SK-N-DZ (cell line): Measurements from ENCODE around the gene REEP2. TPM values are rescaled to one million over a fixed set of nuclear protein-coding genes. Genes with fewer than 3 reads are reported as not detected.
"Not testable (repeated sequence)": the region's sequence is repeated elsewhere in the genome, so short reads cannot be mapped to it uniquely, and the experiment has no call there.

Source experiments
- DNase-seq: peaks from one replicate; pipeline ENCODE4 v3.0.0-alpha.2; 2015; ENCODE audit warnings: low spot score
- polyA plus RNA-seq, 2 experiments: library from polyadenylated mRNA; depleted of rRNA; stranded (reverse); fragments of >200 nt; gene quantifications; 2 replicates each; pipeline ENCODE4 v1.2.3, GENCODE V29; 2014

The REEP2 gene, protein sequence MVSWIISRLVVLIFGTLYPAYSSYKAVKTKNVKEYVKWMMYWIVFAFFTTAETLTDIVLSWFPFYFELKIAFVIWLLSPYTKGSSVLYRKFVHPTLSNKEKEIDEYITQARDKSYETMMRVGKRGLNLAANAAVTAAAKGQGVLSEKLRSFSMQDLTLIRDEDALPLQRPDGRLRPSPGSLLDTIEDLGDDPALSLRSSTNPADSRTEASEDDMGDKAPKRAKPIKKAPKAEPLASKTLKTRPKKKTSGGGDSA
- polyA plus RNA-seq (2014; cell fraction: cytosol; rRNA removed): 51.3 and 58.0 TPM in 2 replicates
- polyA plus RNA-seq (2014; cell fraction: nucleus; rRNA removed): 89.2 and 92.7 TPM in 2 replicates

DNA sequence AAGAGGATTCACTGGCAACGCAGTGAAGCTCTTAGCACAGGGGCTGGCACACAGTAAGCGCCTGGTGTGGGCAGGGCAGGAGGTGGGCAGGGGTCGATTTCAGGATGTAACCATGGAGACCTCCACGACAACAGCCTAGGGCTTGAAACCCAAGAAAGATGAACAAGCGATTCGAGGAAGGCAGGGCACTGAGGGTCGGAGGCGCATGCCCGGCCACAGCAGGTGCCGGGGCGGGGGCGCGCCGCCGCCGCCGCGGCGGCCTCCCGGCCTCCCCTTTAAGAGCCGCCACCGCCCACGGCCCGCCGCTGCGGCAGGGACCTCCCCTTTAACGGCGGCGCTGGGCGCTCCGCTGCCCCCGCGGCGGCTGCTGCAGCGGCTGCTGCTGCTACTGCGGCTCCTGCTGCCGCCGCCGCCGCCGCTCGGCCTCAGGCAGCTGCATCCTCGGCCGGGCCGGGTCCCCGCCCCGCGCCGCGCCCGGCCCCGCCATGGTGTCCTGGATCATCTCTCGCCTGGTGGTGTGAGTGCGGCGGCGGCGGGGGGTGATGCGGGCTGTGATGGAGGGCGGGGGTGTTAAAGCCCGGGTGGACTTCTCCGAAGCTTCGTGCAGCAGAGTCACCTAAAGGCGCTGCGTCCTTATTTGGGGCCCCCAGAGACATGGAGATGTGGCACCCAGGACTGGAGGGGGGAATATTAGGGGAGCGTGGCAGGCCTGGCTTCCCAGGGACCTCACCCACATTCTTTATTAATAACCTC is at the start of gene REEP2:
Gene REEP2, plus strand, starts transcription at position 334 of the 753 bp plus-strand sequence. Its CDS starts 152 bp downstream, at position 486.
- peak; percentile 70 for DNase-seq

DNA sequence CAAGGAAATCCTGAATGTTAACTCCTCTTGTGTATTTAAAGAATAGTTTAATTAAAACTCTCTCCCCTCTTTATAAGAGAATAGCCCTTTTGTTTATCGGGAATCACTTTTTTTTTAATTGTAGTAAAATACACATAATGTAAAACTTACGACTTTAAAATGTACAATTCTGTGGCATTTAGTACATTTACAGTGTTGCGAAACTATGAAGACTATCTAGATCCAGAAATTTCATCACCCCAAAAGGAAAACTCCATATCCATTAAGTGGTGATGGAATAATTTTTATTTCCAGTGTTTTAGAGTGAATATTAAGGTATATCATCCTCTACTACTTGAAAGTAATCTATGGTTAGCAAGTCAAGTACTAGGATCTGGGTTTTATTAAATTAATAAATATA is 49.5 kb upstream of the REEP2 start:
- no peak for DNase-seq

DNA sequence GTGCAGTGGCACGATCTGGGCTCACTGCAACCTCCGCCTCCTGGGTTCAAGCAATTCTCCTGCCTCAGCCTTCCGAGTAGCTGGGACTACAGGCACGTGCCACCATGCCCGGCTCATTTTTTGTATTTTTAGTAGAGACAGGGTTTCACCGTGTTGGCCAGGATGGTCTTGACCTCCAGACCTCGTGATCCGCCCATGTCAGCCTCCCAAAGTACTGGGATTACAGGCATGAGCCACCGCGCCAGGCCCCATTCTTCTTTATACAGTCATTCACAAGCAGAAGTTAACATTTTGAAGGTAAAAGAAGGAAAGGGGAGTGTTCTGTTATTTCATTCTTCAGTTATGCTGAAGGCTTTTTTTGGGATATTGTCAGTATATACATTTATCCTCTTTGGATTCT is 48.9 kb upstream of the REEP2 start:
- DNase-seq: not testable (repeated sequence)

DNA sequence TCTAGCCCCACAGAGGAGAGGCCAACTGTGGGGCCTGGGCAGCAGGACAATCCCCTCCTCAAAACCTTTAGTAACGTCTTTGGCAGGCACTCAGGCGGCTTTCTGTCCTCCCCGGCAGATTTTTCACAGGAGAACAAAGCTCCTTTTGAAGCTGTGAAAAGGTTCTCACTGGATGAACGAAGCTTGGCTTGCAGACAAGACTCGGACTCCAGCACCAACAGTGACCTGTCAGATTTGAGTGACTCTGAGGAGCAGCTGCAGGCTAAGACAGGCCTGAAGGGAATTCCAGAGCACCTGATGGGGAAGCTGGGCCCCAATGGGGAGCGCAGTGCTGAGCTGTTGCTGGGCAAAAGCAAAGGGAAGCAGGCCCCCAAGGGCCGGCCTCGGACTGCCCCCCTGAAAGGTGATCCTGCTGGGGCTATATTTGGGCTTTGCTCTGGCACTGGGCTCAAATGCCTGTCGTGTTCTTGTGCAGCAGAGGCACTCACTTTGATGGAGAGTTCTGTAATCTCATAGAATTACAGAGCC is 46.9 kb upstream of the REEP2 start:
- no peak for DNase-seq

DNA sequence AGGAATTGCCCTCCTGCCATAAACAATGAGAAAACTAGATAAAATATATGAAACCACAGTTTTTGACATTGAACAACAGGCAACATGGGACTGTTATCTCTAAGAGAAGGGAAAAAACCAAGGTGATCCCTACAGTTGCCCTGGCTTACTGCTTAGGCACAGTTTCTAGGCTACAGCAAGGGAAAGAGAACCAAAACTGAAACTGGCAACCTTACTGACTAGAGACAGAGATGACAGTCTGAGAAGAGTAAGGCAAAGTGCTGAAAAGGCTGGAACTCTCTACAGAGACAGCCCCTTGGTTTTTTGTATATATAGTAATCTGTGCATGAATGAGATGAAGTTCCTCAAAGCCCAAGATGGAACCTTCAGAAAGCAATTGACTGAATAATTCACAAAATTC is 36.2 kb upstream of the REEP2 start:
- DNase-seq: no peak

DNA sequence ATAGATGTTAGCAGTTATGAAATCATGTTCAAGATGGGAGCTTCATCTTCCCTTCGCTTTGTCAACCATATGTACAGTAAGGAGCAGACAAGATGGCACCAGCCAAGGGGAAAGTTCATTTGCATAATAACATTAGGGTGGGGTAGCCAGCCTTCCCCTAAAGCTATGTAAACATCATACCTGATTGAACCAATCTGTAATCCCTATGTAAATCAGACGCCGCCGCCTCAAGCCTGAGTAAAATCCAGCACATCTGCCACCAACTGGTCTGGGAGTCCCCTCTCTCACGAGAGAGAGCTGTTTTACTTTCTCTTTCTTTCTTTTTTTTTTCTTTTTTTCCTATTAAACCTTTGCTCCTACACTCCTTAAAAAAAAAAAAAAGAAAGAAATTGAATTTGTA is 30.8 kb upstream of the REEP2 start:
- DNase-seq: peak; percentile 68

DNA sequence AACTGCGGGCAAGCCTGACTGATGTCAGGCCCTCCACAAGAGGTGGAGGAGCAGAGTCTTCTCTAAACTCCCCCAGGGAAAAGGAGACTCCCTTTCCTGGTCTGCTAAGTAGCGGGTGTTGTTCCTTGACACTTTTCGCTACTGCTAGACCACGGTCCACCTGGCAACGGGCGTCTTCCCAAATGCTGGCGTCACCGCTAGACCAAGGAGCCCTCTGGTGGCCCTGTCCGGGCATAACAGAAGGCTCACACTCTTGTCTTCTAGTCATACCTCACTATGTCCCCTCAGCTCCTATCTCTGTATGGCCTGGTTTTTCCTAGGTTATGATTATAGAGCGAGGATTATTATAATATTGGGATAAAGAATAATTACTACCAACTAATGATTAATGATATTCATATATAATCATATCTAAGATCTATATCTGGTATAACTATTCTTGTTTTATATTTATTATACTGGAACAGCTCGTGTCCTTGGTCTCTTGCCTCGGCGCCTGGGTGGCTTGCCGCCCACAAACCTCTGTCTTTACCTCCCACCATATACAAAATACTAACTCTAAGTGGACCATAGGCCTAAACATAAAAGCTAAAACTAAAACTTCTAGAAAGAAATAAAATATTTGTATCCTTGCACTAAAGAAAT is 27.7 kb upstream of the REEP2 start:
- peak; percentile 25 for DNase-seq

DNA sequence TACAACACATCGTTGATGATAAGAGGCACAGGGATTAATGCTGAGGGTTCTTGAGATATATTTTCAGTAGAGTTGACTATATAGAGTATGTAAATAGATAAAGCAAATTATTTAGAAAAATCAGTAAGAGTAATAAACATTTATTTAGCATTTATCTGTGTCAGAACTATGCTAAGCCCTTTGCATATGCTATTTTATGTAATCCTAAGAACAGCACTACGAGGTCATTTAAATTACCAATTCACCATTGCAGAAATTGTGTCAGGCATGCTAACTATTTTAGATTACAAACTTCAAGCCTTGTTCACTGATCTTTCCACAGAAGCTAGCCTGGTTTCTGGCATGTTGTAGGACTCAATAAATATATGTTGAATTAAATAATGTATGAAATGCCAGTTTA is 20.4 kb upstream of the REEP2 start:
- no peak for DNase-seq

DNA sequence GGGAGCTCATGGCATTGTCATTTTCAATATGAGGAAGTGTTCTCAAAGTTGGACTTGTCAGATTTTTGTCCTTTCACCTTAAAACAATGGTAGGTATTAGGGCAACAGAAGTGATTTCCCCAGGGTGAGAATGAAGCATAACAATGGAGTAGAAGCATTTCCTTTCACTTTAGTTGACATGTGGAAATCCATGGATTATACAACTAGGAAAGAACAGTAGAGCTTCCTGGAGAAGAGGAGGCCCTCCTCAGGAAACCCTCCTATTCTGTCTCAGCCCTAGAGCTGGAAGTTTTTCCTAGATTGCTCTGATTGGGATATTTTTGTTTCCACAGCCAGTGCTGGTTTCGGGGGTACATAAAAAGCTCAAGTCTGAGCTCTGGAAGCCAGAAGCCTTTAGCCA is 13.8 kb upstream of the REEP2 start:
- DNase-seq: no peak

DNA sequence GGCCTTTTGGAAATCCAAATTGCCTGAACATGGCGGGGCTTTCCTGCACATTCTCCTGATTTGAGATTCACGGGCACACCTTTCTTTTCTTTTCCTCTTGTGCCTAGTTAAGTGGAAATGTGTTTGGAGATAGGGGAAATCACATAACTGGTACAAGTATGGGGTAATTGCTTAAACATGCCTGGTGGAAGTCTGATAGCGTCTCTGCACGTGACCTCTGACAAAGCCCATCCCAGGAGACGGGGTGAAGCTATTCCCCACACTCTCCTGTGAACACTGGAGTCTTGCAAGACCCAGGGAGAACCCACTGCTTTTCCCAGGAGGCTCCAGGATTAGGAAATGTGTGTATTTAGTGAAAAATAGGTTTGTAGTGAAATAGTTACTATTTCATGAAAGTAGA is 2.9 kb upstream of the REEP2 start:
- no peak for DNase-seq

DNA sequence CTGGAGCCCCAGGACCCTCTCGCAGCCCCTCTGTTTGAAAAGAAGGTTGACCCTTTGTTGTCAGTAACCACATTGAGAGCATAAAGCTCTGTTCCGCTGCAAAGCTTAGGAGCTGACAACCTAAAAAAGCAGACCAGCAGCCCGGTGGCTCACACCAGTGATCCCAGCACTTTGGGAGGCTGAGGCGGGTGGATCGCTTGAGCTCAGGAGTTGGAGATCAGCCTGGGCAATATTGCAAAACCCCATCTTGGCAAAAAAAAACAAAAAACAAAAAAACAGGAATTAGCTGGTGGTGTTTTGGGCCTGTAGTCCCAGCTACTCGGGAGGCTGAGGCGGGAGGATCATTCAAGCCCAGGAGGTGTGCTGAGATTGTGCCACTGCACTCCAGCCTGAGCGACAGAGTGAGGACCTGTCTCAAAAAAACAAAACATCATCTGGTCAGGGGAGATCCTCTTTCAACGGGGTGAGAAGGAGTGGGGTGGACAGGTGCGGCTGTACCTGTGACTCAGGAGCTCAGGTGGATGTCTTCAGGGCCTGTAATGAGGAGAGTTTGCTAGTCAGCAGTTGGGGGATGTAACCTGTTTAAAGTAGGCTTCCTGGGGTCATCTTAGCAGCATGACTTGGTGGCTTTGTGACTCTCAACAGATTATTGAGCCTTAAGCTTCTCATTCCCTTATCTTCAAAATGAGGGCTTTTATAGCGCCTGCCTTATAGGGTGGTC is 694 bp upstream of the REEP2 start:
- DNase-seq: no peak

DNA sequence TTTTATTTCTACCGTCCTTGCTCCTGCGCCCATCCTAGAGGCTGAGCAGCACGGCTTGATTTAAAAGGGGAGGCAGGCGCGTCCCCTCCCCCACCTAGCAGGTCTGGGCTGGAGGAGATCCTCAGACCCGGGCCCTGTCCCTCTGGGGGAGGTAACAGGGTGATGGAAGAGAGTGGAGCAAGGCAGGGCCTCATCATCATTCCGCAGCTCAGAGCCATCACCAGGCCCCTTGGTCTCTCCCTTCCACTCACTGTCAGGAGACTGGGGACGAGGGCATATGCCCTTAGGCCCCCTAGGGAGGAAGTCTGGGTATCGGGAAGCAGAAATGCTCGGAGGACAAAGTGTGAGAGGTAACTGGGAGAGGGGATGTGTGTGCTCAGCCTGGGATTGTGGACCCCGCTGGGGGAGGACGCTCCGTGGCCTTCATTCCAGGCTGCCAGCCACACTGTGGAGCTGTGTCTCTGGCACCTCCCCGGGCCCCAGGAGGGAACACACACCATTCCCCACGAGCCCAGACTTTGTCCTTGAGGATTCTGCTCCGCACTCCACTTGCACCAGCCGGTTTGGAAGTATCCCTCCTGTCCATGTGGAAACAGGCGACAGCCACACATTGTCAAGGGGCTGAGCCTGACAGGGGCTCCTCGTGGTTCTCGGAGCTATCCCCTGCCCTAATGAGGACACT is 761 bp downstream of the REEP2 start:
- DNase-seq: peak; percentile 65

DNA sequence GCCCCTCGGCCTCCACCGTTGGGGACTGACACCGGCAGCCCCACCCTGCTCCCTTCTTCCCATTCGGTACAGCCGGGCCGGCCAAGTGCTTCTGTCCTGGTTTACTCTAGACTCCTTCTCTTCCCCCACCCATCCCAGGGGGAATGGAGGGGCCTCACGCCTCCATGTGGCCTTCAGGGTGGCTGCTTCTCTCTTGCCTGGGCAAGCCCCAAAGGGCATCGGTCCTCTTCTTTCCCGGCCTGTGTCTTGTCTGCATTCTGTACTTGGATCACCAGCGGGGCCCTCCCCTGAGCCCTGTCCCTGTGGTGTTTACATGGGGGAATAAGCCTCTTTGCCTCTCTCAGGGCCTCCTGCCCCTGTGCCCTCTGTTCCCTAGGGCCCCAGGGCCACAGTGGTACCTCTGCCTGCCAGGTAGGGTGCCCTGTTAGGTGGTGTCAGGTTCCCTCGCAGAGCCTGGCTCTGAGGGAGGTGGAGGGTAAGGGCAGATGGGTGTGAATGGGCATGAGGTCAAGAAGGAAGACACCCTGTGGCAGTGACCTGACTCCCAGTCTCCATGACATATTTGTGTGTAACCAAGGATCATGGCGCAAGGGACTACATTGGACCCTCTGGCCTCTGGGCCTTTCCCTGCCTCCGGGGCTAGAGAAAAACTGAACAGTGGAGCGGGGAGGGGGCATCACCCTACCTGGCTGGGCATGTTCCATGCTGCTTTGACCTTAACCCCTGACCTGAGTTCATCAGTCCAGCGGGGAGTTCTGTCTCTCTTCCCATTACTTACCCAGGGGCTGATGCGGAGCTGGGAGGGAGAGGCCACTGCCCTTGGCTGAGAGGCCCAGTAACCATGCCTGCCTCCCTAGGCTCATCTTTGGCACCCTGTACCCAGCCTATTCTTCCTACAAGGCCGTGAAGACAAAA is 1.6 kb downstream of the REEP2 start:
- no peak for DNase-seq

DNA sequence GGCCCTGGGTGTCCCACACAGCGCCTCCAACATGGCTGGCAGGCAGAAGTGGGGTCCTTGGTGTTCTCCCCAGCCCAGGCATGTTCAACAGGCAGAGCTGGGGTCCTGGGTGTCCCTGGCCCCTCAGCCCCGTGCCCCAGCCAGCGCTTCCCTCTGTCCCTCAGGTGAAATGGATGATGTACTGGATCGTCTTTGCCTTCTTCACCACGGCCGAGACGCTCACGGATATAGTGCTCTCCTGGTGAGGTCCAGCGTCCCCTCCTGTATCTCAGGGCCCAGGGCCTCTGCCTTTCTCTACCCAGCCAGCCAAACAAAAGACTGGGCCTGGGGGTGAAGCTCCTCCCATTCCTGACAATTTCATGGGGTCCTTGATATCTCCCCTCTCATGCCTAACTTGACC is 2.4 kb downstream of the REEP2 start:
- DNase-seq: no peak

DNA sequence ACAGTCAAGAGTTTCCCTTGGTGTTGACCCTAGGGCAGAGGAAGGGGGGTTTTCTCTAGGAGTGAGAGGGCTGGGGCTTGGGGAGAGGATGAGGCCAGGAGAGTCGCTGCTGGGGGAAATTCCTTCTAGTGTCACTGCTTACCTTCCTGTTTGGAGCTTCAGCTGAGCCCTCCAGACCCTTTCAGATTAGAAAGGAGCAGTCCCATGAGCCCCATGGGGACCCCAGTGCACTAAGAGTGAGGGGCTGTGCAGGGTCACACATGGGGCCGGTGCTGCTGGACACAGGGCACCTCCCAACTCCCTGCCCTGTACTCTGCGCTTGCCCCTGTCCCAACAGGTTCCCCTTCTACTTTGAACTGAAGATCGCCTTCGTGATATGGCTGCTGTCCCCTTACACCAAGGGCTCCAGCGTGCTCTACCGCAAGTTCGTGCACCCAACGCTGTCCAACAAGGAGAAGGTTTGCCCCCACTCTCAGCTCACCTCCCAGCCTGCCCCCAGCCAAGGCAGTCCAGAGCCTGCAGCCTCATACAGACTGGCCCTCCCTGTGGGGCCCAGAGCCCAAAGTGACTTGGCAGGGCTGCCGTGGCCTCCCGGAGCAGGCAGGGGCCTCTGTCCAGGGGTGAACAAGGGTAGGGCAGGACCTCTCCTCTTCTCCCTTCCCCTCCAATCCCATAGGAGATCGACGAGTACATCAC is 5.4 kb downstream of the REEP2 start:
- DNase-seq: no peak

DNA sequence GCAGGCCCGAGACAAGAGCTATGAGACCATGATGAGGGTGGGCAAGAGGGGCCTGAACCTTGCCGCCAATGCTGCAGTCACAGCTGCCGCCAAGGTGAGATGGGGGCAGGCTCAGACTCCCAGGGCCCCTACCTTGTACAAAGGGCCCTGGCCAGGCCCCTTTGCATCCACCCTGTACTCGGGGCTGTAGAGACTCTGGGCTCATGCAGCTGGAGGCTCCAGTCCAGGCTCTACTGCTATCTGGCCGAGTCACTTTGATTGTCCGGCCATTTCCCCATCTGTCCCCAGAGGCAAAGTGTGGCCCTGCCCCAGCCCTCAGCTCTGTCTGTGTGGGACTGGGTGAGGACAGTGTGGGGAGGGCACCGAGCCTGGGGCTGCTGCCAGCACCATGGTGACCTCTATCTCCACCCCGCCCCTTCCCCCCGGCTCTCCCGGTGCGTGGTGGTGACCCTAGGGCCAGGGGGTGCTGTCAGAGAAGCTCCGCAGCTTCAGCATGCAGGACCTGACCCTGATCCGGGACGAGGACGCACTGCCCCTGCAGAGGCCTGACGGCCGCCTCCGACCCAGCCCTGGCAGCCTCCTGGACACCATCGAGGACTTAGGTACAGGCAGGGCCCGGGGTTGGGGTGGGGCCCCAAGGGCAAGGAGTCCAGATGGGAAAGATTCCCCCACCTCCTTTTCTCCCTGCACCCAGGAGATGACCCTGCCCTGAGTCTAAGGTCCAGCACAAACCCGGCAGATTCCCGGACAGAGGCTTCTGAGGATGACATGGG is 6.1 kb downstream of the REEP2 start:
- no peak for DNase-seq

DNA sequence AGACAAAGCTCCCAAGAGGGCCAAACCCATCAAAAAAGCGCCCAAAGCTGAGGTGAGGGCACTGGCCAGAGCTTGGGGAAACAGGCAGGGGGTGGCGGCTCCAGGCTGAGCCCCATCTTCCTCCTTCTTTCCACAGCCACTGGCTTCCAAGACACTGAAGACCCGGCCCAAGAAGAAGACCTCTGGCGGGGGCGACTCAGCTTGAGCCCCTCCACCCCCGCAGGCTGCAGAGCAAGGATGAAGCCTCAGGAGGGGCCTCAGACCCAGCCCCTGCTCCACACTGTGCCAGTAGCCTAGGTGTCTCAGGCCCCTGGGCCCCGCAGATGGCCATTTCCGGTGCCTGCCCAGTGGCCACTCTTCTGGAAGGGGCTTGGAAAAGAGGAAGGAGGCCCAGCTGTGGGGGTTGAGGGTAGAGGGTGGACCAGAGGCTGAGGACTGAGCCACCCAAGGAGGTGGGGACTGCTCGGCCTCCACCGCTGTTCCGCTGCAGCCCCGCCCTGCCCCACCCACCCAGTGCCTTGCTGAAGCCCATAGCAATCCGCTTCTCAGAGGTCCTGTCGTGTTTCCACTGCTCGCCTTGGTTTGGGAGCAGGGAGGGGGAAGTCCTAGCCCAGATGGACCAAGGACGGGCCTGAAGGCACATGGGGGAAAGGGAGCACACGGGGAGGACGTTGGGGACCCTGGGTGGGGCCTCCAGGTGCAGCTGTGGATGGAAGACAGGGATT is 6.9 kb downstream of the REEP2 start:
- no peak for DNase-seq

DNA sequence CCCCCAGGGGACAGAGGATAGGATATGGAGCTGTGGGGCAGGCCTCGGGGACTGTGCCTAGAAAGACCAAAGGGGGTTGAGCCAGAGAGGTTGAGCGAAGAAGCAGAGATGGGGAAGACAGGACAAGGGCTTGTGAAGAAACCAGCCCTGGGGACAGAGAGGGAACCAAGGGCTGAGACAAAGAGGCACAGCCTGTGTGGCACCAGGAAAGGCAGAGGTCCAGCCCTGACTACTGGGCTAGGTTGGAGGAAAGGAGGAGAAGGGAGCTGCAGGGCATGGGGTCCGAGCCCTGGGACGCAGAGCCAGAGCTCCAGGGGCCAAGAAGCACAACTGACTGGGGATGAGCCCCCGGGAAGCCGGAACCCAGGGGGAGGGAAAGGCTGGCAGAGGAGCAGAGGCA is 9.2 kb downstream of the REEP2 start:
- no peak for DNase-seq
